GM10266 (cell line): ENCODE results near the gene GALNT5.

ENCODE experiments used
- DNase-seq: peaks from one replicate; pipeline ENCODE4 v3.0.0; 2012; ENCODE audit errors: extremely low spot score
- TF ChIP-seq, protein P1 (sequence below): IDR thresholded peaks from 2 replicates; pipeline ENCODE4 v1.5.1; 2012; ENCODE audit warnings: mild to moderate bottlenecking, low read depth; ENCODE audit not compliant: control insufficient read depth, insufficient read depth; ENCODE audit errors: missing control alignments

The GALNT5 gene

DNA sequence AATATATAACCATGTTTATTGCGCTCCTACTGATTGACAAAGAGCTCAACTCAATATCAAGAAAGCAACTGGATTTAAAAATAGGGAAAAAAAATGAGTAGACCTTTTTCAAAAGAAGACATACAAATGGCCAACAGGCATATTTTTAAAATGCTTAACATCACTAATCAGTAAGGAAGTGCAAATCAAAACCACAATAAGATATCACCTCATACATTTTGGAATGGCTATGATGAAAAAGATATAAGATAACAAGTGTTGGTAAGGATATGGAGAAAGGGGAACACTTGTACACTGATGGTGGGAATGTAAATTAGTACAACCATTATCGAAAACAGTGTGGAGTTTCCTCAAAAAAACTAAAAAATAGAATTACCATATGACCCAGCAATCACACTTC lies 5.6 kb upstream of the GALNT5 start:
- no peak for DNase-seq
- TF ChIP-seq, protein P1, sequence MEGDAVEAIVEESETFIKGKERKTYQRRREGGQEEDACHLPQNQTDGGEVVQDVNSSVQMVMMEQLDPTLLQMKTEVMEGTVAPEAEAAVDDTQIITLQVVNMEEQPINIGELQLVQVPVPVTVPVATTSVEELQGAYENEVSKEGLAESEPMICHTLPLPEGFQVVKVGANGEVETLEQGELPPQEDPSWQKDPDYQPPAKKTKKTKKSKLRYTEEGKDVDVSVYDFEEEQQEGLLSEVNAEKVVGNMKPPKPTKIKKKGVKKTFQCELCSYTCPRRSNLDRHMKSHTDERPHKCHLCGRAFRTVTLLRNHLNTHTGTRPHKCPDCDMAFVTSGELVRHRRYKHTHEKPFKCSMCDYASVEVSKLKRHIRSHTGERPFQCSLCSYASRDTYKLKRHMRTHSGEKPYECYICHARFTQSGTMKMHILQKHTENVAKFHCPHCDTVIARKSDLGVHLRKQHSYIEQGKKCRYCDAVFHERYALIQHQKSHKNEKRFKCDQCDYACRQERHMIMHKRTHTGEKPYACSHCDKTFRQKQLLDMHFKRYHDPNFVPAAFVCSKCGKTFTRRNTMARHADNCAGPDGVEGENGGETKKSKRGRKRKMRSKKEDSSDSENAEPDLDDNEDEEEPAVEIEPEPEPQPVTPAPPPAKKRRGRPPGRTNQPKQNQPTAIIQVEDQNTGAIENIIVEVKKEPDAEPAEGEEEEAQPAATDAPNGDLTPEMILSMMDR: no peak

DNA sequence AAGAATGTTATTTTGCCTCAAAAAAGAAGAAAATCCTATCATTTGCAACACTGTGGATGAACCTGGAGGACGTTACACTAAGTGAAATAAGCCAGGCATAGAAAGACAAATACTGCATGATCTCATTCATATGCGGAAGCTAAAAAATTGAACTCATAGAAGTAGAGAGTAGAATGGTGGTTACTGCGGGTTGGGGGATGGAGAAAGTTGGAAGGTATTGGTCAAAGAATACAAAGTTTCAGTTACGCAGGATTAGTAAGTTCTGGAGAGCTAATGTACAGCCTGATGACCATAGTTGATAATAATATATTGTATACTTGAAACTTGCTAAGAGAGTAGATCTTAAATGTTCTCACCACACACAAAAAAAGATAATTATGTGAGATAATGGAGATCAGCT lies 5.0 kb upstream of the GALNT5 start:
- TF ChIP-seq, protein P1: no peak
- no peak for DNase-seq

DNA sequence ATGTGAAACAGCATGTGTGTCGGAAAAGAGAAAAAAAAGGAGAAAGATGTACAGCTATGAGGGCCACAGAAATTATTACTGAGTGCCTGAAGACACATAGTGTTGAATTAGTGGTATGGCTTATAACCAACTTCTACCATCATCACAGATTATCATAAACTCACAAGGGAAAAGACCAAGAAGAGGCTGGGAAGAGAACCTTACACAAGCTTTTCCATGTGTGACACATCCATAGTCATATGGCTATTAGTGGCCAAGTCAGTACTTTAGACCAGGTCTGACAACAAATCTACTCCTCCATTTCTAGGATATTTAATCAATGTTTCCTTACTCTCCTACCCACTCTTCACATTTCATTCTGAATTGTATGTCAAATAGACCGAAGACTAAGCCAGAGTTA lies 3.5 kb upstream of the GALNT5 start:
- TF ChIP-seq, protein P1: no peak
- no peak for DNase-seq

DNA sequence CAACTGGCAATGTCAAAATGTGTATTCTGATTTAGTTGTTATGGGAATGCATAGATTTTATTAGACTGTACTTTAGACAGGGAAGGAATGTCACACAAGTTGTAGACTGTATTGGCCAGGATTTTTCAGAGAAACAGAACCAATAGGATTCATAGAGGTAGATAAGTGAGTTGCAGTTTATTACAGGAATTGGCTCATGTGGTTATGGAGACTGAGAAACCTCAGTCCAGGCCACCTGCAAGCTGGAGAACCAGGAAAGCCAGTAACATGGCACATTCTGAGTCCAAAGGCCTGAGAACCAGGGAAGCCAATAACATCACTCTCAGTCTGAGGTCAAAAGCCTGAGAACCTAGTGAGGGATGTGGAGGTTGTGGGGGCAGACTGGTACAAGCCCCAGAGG lies 1.8 kb upstream of the GALNT5 start:
- TF ChIP-seq, protein P1: no peak
- DNase-seq: no peak

DNA sequence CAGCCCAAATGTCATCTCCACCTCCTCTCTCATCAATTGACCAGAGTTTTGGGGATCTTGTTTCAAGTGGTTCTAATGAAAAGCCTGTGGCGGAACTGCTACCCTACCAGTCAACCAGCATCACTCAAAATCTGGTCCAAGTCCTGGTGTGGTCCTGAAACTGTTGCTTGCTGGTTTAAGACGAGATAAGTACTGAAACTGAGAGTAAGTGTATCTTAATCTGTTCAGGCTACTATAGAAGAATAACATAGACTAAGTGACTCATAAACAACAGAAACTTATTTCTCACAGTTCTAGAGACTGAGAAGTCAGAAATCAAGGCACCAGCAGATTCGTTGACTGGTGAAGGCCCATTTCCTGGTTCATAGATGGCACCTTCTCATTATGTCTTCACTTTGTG lies 879 bp upstream of the GALNT5 start:
- TF ChIP-seq, protein P1: no peak

DNA sequence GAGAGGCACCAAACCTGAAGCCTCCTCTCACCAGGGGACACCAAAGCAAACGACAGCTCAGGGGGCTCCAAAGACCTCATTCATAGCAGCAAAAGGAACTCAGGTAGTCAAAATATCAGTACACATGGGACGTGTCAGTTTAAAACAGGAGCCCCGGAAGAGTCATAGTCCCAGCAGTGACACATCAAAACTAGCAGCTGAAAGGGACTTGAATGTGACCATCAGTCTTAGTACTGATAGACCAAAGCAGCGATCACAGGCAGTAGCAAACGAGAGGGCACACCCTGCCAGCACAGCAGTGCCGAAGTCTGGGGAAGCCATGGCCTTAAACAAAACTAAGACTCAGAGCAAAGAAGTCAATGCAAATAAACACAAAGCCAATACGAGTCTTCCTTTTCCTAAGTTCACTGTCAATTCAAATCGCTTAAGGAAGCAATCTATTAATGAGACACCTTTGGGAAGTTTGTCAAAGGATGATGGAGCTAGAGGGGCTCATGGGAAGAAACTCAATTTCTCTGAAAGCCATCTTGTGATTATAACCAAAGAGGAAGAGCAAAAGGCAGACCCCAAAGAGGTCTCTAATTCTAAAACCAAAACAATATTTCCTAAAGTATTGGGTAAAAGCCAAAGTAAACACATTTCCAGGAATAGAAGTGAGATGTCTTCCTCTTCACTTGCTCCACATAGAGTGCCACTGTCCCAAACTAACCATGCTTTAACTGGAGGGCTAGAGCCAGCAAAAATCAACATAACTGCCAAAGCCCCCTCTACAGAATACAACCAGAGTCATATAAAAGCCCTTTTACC lies 1.2 kb downstream of the GALNT5 start:
- DNase-seq: no peak
- TF ChIP-seq, protein P1: no peak

More for the DNA sequence above, 879 bp upstream of the GALNT5 start:
- peak; percentile 10 for DNase-seq

DNA sequence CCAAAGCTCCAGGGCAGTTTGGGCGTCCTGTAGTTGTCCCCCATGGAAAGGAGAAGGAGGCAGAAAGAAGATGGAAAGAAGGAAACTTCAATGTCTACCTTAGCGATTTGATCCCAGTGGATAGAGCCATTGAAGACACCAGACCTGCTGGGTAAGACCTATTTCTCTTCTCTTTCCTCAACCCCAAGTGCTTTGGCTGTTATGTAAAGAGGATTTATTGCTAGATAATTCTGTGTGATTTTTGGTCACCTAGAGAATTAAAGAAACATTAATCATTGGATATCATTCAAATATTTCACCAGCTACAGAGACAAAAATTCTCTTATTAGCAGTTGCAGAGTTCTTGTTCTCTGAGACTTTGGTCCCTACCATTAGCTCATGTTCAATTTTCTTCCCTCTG lies 1.9 kb downstream of the GALNT5 start:
- TF ChIP-seq, protein P1: no peak

More for the DNA sequence above, 1.9 kb downstream of the GALNT5 start:
- no peak for DNase-seq
